ENCODE data around the gene EGLN1.

EGLN1 gene

GRCh38 chr1:231393668-231394067, 28.4 kb downstream of the EGLN1 start:
- Histone ChIP-seq H3K4me3 (replicated peaks; ENCODE audit: low read depth, low read length) (no peak overlapping the region), H3K36me3 (ENCODE audit: control insufficient read depth, insufficient read depth, low read length) (no peaks in the 10 kb centered on the region), H3K27me3 (replicated peaks; ENCODE audit: control insufficient read depth, insufficient read depth, low read length) (no peaks in the 10 kb centered on the region)
- no peak for TF ChIP-seq CTCF (IDR thresholded peaks at IDR 0.05; ENCODE audit: insufficient read depth, low read length, poor library complexity, severe bottlenecking)
- DNase-seq (ENCODE audit: extremely low read depth, insufficient read length): no peak

- H3K27me3 ChIP-seq (replicated peaks; ENCODE audit: control insufficient read depth, insufficient read depth, low read length): no peaks in the 10 kb centered on the region
- TF ChIP-seq CTCF (IDR thresholded peaks at IDR 0.05; ENCODE audit: insufficient read depth, low read length, poor library complexity, severe bottlenecking): no peak
- H3K36me3 ChIP-seq (ENCODE audit: control insufficient read depth, insufficient read depth, low read length): no peaks in the 10 kb centered on the region
- no peak overlapping the region for H3K4me3 ChIP-seq (replicated peaks; ENCODE audit: low read depth, low read length)
- DNase-seq (ENCODE audit: extremely low read depth, insufficient read length): no peak
Observed at GRCh38 chr1:231392389-231393131, 29.5 kb downstream of the EGLN1 start.

- no peak for TF ChIP-seq CTCF (IDR thresholded peaks at IDR 0.05; ENCODE audit: insufficient read depth, low read length, poor library complexity, severe bottlenecking)
- Histone ChIP-seq H3K36me3 (ENCODE audit: control insufficient read depth, insufficient read depth, low read length) (no peaks in the 10 kb centered on the region), H3K27me3 (replicated peaks; ENCODE audit: control insufficient read depth, insufficient read depth, low read length) (no peaks in the 10 kb centered on the region), H3K4me3 (replicated peaks; ENCODE audit: low read depth, low read length) (no peak overlapping the region)
- no peak for DNase-seq (ENCODE audit: extremely low read depth, insufficient read length)
Observed at GRCh38 chr1:231390071-231390470, 32.0 kb downstream of the EGLN1 start.

- no peak for TF ChIP-seq CTCF (IDR thresholded peaks at IDR 0.05; ENCODE audit: insufficient read depth, low read length, poor library complexity, severe bottlenecking)
- no peaks in the 10 kb centered on the region for H3K27me3 ChIP-seq (replicated peaks; ENCODE audit: control insufficient read depth, insufficient read depth, low read length)
- no peak for DNase-seq (ENCODE audit: extremely low read depth, insufficient read length)
- no peak overlapping the region for H3K4me3 ChIP-seq (replicated peaks; ENCODE audit: low read depth, low read length)
- no peaks in the 10 kb centered on the region; the same call in 1 of the 2 replicates for H3K36me3 ChIP-seq (ENCODE audit: control insufficient read depth, insufficient read depth, low read length)
Observed at GRCh38 chr1:231387770-231388669, 34.1 kb downstream of the EGLN1 start.

- Histone ChIP-seq H3K27me3 (replicated peaks; ENCODE audit: control insufficient read depth, insufficient read depth, low read length) (no peaks in the 10 kb centered on the region), H3K36me3 (ENCODE audit: control insufficient read depth, insufficient read depth, low read length) (no peaks in the 10 kb centered on the region; the same call in 1 of the 2 replicates), H3K4me3 (replicated peaks; ENCODE audit: low read depth, low read length) (no peak overlapping the region)
- TF ChIP-seq CTCF (IDR thresholded peaks at IDR 0.05; ENCODE audit: insufficient read depth, low read length, poor library complexity, severe bottlenecking): no peak
- DNase-seq (ENCODE audit: extremely low read depth, insufficient read length): no peak
Observed at GRCh38 chr1:231386466-231386865, 35.6 kb downstream of the EGLN1 start.
